ENCODE results near the gene POLR3B.

DNA sequence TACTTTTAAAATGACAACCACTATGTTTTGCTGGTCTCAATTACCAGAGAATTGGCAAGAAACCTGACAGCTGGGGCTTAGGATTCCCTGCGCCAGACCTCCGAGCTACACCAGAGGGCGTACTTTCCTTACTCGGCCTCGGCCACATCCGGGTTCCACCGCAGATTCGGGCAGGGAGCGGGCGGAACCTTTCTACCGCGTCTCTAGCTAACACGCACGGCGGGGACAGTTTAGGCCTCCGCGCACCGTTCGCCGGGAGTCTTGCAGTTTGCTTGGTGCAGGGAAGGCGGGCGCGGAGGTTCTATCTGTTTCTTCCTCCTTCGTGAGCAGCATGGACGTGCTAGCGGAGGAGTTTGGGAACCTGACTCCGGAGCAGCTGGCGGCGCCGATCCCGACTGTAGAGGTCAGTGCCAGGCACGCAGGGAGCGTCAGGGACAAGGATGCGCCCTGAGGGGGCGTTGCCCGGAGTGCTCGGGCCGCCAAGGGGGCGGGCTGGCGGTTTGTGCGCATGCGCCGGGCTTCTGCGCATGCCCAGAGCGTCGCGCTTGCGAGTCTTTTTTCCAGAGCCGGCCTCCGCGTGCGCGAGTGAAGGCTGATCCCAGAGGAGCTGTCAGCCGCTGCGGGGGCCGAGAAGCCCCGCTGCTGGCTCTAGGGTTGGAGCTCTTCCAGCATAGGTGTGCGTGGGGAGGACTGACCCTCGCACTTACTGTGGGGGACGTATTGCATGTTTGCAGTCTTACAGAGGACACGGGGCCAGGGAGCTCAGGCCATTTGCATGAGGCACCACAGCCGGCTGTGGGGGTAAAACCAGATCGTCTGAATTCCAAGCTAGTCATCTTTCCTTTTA is at the start of gene POLR3B:
- TF ChIP-seq, protein P1, sequence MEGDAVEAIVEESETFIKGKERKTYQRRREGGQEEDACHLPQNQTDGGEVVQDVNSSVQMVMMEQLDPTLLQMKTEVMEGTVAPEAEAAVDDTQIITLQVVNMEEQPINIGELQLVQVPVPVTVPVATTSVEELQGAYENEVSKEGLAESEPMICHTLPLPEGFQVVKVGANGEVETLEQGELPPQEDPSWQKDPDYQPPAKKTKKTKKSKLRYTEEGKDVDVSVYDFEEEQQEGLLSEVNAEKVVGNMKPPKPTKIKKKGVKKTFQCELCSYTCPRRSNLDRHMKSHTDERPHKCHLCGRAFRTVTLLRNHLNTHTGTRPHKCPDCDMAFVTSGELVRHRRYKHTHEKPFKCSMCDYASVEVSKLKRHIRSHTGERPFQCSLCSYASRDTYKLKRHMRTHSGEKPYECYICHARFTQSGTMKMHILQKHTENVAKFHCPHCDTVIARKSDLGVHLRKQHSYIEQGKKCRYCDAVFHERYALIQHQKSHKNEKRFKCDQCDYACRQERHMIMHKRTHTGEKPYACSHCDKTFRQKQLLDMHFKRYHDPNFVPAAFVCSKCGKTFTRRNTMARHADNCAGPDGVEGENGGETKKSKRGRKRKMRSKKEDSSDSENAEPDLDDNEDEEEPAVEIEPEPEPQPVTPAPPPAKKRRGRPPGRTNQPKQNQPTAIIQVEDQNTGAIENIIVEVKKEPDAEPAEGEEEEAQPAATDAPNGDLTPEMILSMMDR (IDR thresholded peaks at IDR 0.05), result peak; percentile 80 to 91 (median 88)
- TF ChIP-seq POLR2A (IDR thresholded peaks at IDR 0.05), result peak; percentile 78 to 86
